Stimulated activated CD4-positive, alpha-beta T cell treated with anti-CD3 and anti-CD28 coated beads, Interleukin-2, amount 100 ng/mL, for 24 hours (primary cell): ENCODE measurements around the gene INSC.

Experiments
- DNase-seq, 2 donors: peaks; one replicate each; pipeline ENCODE4 v3.0.0-alpha.2; 2020

The INSC gene

GRCh38 chr11:15111215-15111614 lies 3.5 kb upstream of the INSC start:
- no peak for DNase-seq

GRCh38 chr11:15112131-15112541 lies 2.6 kb upstream of the INSC start:
- no peak for DNase-seq

- DNase-seq: no peak
These were observed 1.3 kb upstream of the INSC start for GRCh38 chr11:15113381-15113780.

GRCh38 chr11:15115686-15116085 lies 963 bp downstream of the INSC start:
- DNase-seq: no peak

GRCh38 chr11:15117751-15118150 lies 3.0 kb downstream of the INSC start:
- DNase-seq: no peak

- DNase-seq: no peak
These were observed 3.7 kb downstream of the INSC start for GRCh38 chr11:15118431-15118830.

GRCh38 chr11:15119352-15119751 lies 4.6 kb downstream of the INSC start:
- no peak for DNase-seq

- no peak for DNase-seq
These were observed 5.1 kb downstream of the INSC start for GRCh38 chr11:15119826-15120225.

GRCh38 chr11:15123849-15124248 lies 9.1 kb downstream of the INSC start:
- DNase-seq: no peak

- no peak for DNase-seq
These were observed 9.8 kb downstream of the INSC start for GRCh38 chr11:15124528-15124927.

- no peak for DNase-seq
These were observed 12.6 kb downstream of the INSC start for GRCh38 chr11:15127341-15127740.

GRCh38 chr11:15128621-15129020 lies 13.9 kb downstream of the INSC start:
- DNase-seq: no peak

GRCh38 chr11:15136166-15136565 lies 21.4 kb downstream of the INSC start:
- DNase-seq: no peak

GRCh38 chr11:15139096-15139770 lies 24.5 kb downstream of the INSC start:
- DNase-seq: no peak

GRCh38 chr11:15139958-15140659 lies 25.4 kb downstream of the INSC start:
- DNase-seq: no peak

GRCh38 chr11:15141381-15141780 lies 26.7 kb downstream of the INSC start:
- DNase-seq: no peak

- no peak for DNase-seq
These were observed 28.1 kb downstream of the INSC start for GRCh38 chr11:15142838-15143237.

- no peak for DNase-seq
These were observed 29.1 kb downstream of the INSC start for GRCh38 chr11:15143855-15144254.

GRCh38 chr11:15144347-15144746 lies 29.6 kb downstream of the INSC start:
- no peak for DNase-seq

- DNase-seq: no peak
These were observed 30.4 kb downstream of the INSC start for GRCh38 chr11:15145151-15145550.

GRCh38 chr11:15145615-15146014 lies 30.9 kb downstream of the INSC start:
- DNase-seq: no peak

GRCh38 chr11:15146271-15147003 lies 31.7 kb downstream of the INSC start:
- no peak for DNase-seq

GRCh38 chr11:15148169-15148568 lies 33.4 kb downstream of the INSC start:
- no peak for DNase-seq

- no peak for DNase-seq
These were observed 34.3 kb downstream of the INSC start for GRCh38 chr11:15149050-15149449.
